Stomach (tissue), 9 donors: ENCODE data around the gene OPCML. TPM values are rescaled to one million over a fixed set of nuclear protein-coding genes. Genes with fewer than 3 reads are reported as not detected.
A peak's percentile ranks its signal among the peaks of the same experiment; 100 is the strongest.

Experiments used
- DNase-seq, 2 donors: peaks; one replicate each; pipeline versions ENCODE4 v3.0.0 to v3.0.0-alpha.2; 2013 to 2019
- H3K27ac ChIP-seq, 5 donors: fragments of 200-600 bp in 4 of 5; sonication (generic) in 4 of 5; one replicate each; pipeline ENCODE4 v1.5.1; 2013 to 2019; ENCODE audit warnings: mild to moderate bottlenecking in 1 of 5, moderate library complexity in 1 of 5
- H3K27me3 ChIP-seq, 3 donors: fragments of 200-600 bp; sonication (generic); one replicate each; pipeline ENCODE4 v1.5.1; 2017 to 2019; ENCODE audit warnings: mixed run types in 1 of 3
- H3K36me3 ChIP-seq, 4 donors: fragments of 200-600 bp; sonication (generic); 1 replicate in 3 of 4; 2 replicates in 1 of 4; pipeline ENCODE4 v1.5.1; 2016 to 2019
- H3K4me1 ChIP-seq, 4 donors: fragments of 200-600 bp; sonication (generic); one replicate each; pipeline ENCODE4 v1.5.1; 2016 to 2019
- H3K4me3 ChIP-seq, 4 donors: fragments of 200-600 bp; sonication (generic) in 3 of 4; one replicate each; pipeline ENCODE4 v1.5.1; 2016 to 2019; ENCODE audit warnings: mild to moderate bottlenecking in 1 of 4
- H3K9me3 ChIP-seq, 4 donors: fragments of 200-600 bp; sonication (generic); one replicate each; pipeline ENCODE4 v1.5.1; 2016 to 2019
- EP300 ChIP-seq: sonication (generic); formaldehyde crosslinking; IDR thresholded peaks from one replicate; pipeline ENCODE4 v1.6.1; 2017; ENCODE audit warnings: antibody characterized with exemption
- POLR2A ChIP-seq, 4 donors: fragments of 450-650 bp; IDR thresholded peaks; one replicate each; pipeline ENCODE4 v1.6.1; 2016; ENCODE audit warnings: antibody characterized with exemption in 4 of 4, control low read depth in 2 of 4, mild to moderate bottlenecking in 1 of 4, moderate library complexity in 1 of 4
- POLR2AphosphoS5 ChIP-seq, 3 donors: sonication (generic); formaldehyde crosslinking; IDR thresholded peaks; one replicate each; pipeline ENCODE4 v1.6.1; 2016; ENCODE audit warnings: antibody characterized with exemption in 3 of 3
- WGBS, 5 donors: extraction: QIAGEN DNeasy Blood & Tissue Kit in 3 of 5; methylation state at CpG; one replicate each; pipeline versions ENCODE4 v1.1.5 to v1.1.7; 2013 to 2018; 5-methylcytosine and 5-hydroxymethylcytosine counted together
- intact Hi-C: fragments of 100-400 bp; cut with DNase I; formaldehyde crosslinking; loops from one replicate; pipeline ENCODE4 v1.15.1; 2023; ENCODE audit warnings: low total_unique reads
- polyA plus RNA-seq, 3 donors: library from polyadenylated mRNA; stranded (reverse); fragments of 200-250 nt; gene quantifications; one replicate each; pipeline ENCODE4 v1.2.3, GENCODE V29; 2013
- total RNA-seq, 5 donors: library from RNA; depleted of rRNA; stranded (reverse); fragments of >200 nt; gene quantifications; one replicate each; pipeline versions ENCODE4 v1.1.0 to v1.2.3, GENCODE V29; 2014 to 2016
- TF ChIP-seq, protein P1 (sequence below), 7 experiments: fragments of 450-650 bp in 4 of 7; fragments of 200-600 bp in 3 of 7; sonication (generic) in 3 of 7; IDR thresholded peaks; one replicate each; pipeline ENCODE4 v1.5.1; 2016 to 2019; ENCODE audit warnings: antibody characterized with exemption in 7 of 7, control low read depth in 2 of 7, mild to moderate bottlenecking in 1 of 7
- donor health status: healthy with polysubstance abuse.
- donor health status: Bipolar disorder and iron deficiency.
- donor health status: healthy.

The OPCML gene
- total and polyA plus RNA-seq, 8 donors = 0.03 to 0.92 (median 0.55) TPM; not detected in 3

DNA sequence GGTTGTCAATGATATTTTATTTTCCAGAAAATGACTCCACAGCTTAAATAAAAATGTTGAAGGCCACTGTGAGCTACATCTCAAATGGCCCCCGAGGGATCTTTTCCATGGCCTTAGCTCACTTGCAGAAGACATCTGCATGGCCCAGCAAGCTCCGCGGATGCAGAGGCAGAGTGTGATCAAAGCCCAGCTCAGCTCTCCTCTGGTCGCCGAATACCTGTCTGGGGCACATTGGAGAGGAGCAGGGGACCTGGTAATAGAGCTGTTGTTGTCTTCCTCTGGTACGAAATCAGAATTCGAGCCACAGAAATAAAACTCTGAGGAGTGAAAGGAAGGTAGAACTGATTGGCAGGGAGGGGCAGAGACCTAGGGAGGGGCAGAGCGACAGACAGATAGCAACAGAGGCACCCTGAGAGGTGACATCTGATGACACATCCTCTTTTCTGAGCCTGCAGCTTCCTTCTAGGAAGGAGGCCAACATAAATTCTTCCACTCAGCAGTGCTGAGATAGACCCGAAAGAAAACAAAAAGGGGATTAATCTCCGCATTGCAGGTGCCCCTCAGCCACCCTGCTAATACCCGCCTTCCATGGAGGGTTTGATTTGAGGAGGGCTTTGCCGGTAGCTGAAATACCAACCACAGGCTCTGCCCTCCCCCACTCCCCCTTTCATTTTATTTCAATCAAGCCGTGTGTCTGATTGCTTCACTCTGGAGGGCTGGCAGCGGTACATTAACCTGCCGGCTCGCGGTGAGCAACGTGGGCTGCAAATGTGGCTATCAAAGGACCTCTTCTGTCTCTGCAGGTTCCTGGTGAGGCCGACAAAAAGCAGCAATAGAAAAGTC, 759.4 kb downstream of the OPCML start:
- no peaks in the 10 kb centered on the region for H3K4me1 ChIP-seq
- H3K36me3 ChIP-seq = no peaks in the 10 kb centered on the region
- no peaks in the 10 kb centered on the region for H3K27me3 ChIP-seq
- TF ChIP-seq EP300 = no peak
- TF ChIP-seq POLR2AphosphoS5 (IDR thresholded peaks at IDR 0.05) = no peak
- TF ChIP-seq, protein P1, sequence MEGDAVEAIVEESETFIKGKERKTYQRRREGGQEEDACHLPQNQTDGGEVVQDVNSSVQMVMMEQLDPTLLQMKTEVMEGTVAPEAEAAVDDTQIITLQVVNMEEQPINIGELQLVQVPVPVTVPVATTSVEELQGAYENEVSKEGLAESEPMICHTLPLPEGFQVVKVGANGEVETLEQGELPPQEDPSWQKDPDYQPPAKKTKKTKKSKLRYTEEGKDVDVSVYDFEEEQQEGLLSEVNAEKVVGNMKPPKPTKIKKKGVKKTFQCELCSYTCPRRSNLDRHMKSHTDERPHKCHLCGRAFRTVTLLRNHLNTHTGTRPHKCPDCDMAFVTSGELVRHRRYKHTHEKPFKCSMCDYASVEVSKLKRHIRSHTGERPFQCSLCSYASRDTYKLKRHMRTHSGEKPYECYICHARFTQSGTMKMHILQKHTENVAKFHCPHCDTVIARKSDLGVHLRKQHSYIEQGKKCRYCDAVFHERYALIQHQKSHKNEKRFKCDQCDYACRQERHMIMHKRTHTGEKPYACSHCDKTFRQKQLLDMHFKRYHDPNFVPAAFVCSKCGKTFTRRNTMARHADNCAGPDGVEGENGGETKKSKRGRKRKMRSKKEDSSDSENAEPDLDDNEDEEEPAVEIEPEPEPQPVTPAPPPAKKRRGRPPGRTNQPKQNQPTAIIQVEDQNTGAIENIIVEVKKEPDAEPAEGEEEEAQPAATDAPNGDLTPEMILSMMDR (IDR thresholded peaks at IDR 0.05) = no peak
- TF ChIP-seq POLR2A (IDR thresholded peaks at IDR 0.05) = no peak
- no peak overlapping the region for H3K27ac ChIP-seq
- 58 to 82% (median 75%) methylated on average over 19 of the region's 19 CpGs for WGBS, 5 donors
- no peak overlapping the region for H3K4me3 ChIP-seq
- no peak for DNase-seq
- no peaks in the 10 kb centered on the region for H3K9me3 ChIP-seq
- intact Hi-C loops = no loop called here

DNA sequence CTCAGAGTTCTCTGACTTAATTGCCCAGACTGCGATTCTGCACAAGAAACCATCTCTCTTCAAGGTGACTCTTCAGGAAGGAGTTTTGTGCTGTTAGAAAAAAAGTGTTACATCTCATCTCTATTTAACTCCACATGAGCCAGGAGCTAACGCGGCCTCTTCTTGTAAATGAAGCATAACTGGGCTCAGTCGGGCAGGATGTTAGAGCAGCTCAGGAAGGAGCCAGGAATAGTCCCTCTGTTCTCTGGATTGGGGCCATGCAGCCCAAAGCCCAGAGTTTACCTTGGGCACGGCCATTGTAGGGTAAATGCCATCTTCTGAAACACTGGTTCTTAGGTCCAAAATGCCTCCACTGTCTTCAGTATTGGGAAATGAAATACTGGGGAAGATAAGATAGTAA, 760.6 kb downstream of the OPCML start:
- 66 to 83% (median 75%) methylated on average over 5 of the region's 5 CpGs for WGBS, 5 donors
- no peak for DNase-seq
- intact Hi-C loops = no loop called here
- Histone ChIP-seq H3K36me3 (no peaks in the 10 kb centered on the region), H3K4me1 (no peaks in the 10 kb centered on the region), H3K27ac (no peak overlapping the region), H3K27me3 (no peaks in the 10 kb centered on the region), H3K9me3 (no peaks in the 10 kb centered on the region), H3K4me3 (no peak overlapping the region)
- TF ChIP-seq EP300 (no peak), POLR2AphosphoS5 (IDR thresholded peaks at IDR 0.05) (no peak), POLR2A (IDR thresholded peaks at IDR 0.05) (no peak)
- TF ChIP-seq, protein P1 (IDR thresholded peaks at IDR 0.05) = no peak

DNA sequence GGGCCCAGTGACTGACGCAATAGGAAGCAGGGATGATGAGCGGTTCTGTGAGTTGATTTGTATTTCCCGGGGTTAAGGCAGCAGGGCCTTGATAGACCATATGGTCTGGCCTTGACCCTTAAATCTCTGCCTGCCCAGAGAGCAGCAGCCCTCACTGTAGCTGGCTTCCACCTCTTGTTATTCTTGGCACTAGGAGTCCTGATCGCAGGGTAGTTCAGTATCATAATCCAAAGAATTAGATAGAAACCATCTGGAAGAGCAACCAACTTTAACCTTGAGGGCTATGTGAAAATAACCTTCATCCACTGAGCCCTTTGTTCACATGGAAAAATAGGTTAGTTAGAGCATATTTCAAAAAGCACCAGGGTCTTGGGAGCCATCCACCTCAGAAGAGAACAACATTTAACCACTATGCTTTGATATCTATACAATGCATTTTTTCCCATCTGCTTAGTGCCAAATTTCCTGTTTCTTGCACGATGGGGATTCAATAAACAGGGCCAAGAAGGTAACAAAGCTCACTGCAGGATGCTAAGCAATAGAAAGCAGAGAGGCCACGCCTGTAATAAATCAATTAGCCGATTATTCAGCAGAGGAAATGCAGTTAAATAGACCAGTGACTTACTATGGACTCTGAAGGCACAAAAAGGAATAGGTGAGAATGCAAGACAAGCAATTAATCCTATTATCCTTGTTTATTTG, 761.3 kb downstream of the OPCML start:
- peak in 1 of 2 donors; percentile 33 for DNase-seq
- WGBS, 5 donors = 43 to 65% (median 51%) methylated on average over 7 of the region's 7 CpGs
- intact Hi-C loops = no loop called here
- Histone ChIP-seq H3K36me3 (no peaks in the 10 kb centered on the region), H3K9me3 (no peaks in the 10 kb centered on the region), H3K27ac (no peak overlapping the region), H3K4me1 (no peaks in the 10 kb centered on the region), H3K27me3 (no peaks in the 10 kb centered on the region), H3K4me3 (no peak overlapping the region)
- TF ChIP-seq POLR2A (IDR thresholded peaks at IDR 0.05) (no peak), POLR2AphosphoS5 (IDR thresholded peaks at IDR 0.05) (no peak), EP300 (no peak)
- TF ChIP-seq, protein P1 (IDR thresholded peaks at IDR 0.05) = no peak

DNA sequence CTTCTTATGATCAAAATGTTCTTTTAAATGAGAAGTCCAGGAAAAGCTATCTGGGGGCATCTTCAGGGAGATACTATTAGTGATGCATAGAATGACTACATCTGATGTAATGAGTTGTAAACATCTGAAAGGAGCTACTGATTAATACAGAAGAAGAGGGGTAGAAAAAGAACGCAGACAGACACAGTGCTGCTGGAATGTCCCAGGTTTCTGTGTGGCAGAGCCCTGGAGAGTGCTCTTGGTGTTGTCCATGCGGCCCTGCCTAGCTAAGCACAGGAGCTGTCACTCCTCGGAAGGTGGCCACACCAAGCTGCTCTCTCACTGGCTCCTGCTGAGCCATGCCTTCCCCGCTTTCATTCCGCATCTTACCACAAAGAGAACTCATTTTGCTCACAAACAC, 768.8 kb downstream of the OPCML start:
- TF ChIP-seq POLR2A (IDR thresholded peaks at IDR 0.05) (no peak), EP300 (no peak), POLR2AphosphoS5 (IDR thresholded peaks at IDR 0.05) (no peak)
- TF ChIP-seq, protein P1 (IDR thresholded peaks at IDR 0.05) = no peak
- no peak overlapping the region for H3K4me3 ChIP-seq
- intact Hi-C loops = no loop called here
- no peaks in the 10 kb centered on the region for H3K4me1 ChIP-seq
- H3K9me3 ChIP-seq = peaks cover 0 to 8% (median 4%) of the 10 kb centered on the region in 4 donors
- no peak for DNase-seq
- no peak overlapping the region for H3K27ac ChIP-seq
- H3K27me3 ChIP-seq = no peaks in the 10 kb centered on the region
- 90 to 98% (median 94%) methylated on average over 5 of the region's 5 CpGs for WGBS, 5 donors
- no peaks in the 10 kb centered on the region for H3K36me3 ChIP-seq
